Small intestine (tissue), 16 donors: Measurements from ENCODE around the gene PPP2R3C. TPM values are rescaled to one million over a fixed set of nuclear protein-coding genes. Genes with fewer than 3 reads are reported as not detected.
A peak's percentile ranks its signal among the peaks of the same experiment; 100 is the strongest.

Experiments
- DNase-seq, 2 donors: peaks; one replicate each; pipeline versions ENCODE4 v3.0.0 to v3.0.0-alpha.2; 2013
- FAIRE-seq: peaks from 2 replicates; lab custom pipeline; 2012; peaks lifted over from hg19 to GRCh38; lab: Jason Lieb, UNC
- H3K27ac ChIP-seq, 3 donors: one replicate each; pipeline ENCODE4 v1.5.1; 2013; ENCODE audit warnings: low read length in 2 of 3, mild to moderate bottlenecking in 2 of 3, control low read depth in 1 of 3, inconsistent platforms in 1 of 3, low read depth in 1 of 3, moderate library complexity in 1 of 3
- H3K27me3 ChIP-seq, 3 donors: one replicate each; pipeline ENCODE4 v1.6.1; 2013; ENCODE audit warnings: low read length in 3 of 3, inconsistent platforms in 1 of 3; ENCODE audit not compliant: control insufficient read depth in 3 of 3, insufficient read depth in 3 of 3
- H3K36me3 ChIP-seq, 3 donors: one replicate each; pipeline ENCODE4 v1.6.1; 2013; ENCODE audit warnings: low read length in 3 of 3, inconsistent platforms in 1 of 3, low read depth in 1 of 3, mild to moderate bottlenecking in 1 of 3, moderate library complexity in 1 of 3; ENCODE audit not compliant: control insufficient read depth in 3 of 3, insufficient read depth in 2 of 3
- H3K4me1 ChIP-seq, 3 donors: one replicate each; pipeline ENCODE4 v1.6.1; 2013; ENCODE audit warnings: low read length in 2 of 3, inconsistent platforms in 1 of 3, low read depth in 1 of 3, mild to moderate bottlenecking in 1 of 3, moderate library complexity in 1 of 3; ENCODE audit not compliant: control insufficient read depth in 3 of 3, insufficient read depth in 2 of 3
- H3K4me3 ChIP-seq, 3 donors: one replicate each; pipeline ENCODE4 v1.5.1; 2013; ENCODE audit warnings: low read length in 3 of 3, control low read depth in 1 of 3, inconsistent platforms in 1 of 3, low read depth in 1 of 3, mild to moderate bottlenecking in 1 of 3, moderate library complexity in 1 of 3
- H3K9me3 ChIP-seq, 2 donors: one replicate each; pipeline ENCODE4 v1.6.1; 2013; ENCODE audit warnings: low read depth in 1 of 2, low read length in 1 of 2; ENCODE audit not compliant: control insufficient read depth in 2 of 2, insufficient read depth in 1 of 2
- WGBS, 3 donors: extraction: QIAGEN DNeasy Blood & Tissue Kit; methylation state at CpG; one replicate each; pipeline ENCODE4 v1.1.7; 2013; 5-methylcytosine and 5-hydroxymethylcytosine counted together
- long read RNA-seq, 10 donors: transcript quantifications; one replicate each; lab custom pipeline, GENCODE V29; 2026
- polyA plus RNA-seq, 4 donors: library from polyadenylated mRNA; stranded (reverse) in 3 of 4; unstranded in 1 of 4; fragments of 200-250 nt in 3 of 4; fragments of 120-200 nt in 1 of 4; gene quantifications; one replicate each; pipeline versions ENCODE4 v1.2.1 to v1.2.3, GENCODE V29; 2013
- donor health status: healthy with polysubstance abuse.
- donor health status: control.
- donor health status: control.
- donor health status: Bipolar disorder and iron deficiency.
- donor health status: healthy.

Gene PPP2R3C
- polyA plus RNA-seq, result 10 to 100 TPM; 23.3 to 50.0 (median 49.1) TPM
- long read RNA-seq, donor 1, result 0 reads
- long read RNA-seq, donor 2, partial matches to known transcripts, result 0 of 4 reads
- long read RNA-seq, donor 2, other reads (novel, unspliced or antisense), result 0 of 4 reads
- long read RNA-seq, donor 3, partial matches to known transcripts, result 5 of 12 reads
- long read RNA-seq, donor 3, other reads (novel, unspliced or antisense), result 0 of 12 reads
- long read RNA-seq, donor 4, result 0 reads
- long read RNA-seq, donor 5, partial matches to known transcripts, result 0 of 1 reads
- long read RNA-seq, donor 5, other reads (novel, unspliced or antisense), result 0 of 1 reads
- long read RNA-seq, donor 6, transcript PPP2R3C-217 (12 exons, 1,846 nt), result major isoform, 5 of 11 reads
- long read RNA-seq, donor 6, transcript PPP2R3C-201 (13 exons, 1,839 nt), result major isoform, 5 of 11 reads
- long read RNA-seq, donor 6, partial matches to known transcripts, result 0 of 11 reads
- long read RNA-seq, donor 6, other reads (novel, unspliced or antisense), result 0 of 11 reads
- long read RNA-seq, donor 7, result 0 reads
- long read RNA-seq, donor 8, partial matches to known transcripts, result 0 of 1 reads
- long read RNA-seq, donor 8, other reads (novel, unspliced or antisense), result 0 of 1 reads
- long read RNA-seq, donor 9, partial matches to known transcripts, result 0 of 2 reads
- long read RNA-seq, donor 9, other reads (novel, unspliced or antisense), result 0 of 2 reads
- long read RNA-seq, donor 10, transcript PPP2R3C-201 (13 exons, 1,839 nt), result major isoform, 5 of 6 reads
- long read RNA-seq, donor 10, partial matches to known transcripts, result 0 of 6 reads
- long read RNA-seq, donor 10, other reads (novel, unspliced or antisense), result 0 of 6 reads

DNA sequence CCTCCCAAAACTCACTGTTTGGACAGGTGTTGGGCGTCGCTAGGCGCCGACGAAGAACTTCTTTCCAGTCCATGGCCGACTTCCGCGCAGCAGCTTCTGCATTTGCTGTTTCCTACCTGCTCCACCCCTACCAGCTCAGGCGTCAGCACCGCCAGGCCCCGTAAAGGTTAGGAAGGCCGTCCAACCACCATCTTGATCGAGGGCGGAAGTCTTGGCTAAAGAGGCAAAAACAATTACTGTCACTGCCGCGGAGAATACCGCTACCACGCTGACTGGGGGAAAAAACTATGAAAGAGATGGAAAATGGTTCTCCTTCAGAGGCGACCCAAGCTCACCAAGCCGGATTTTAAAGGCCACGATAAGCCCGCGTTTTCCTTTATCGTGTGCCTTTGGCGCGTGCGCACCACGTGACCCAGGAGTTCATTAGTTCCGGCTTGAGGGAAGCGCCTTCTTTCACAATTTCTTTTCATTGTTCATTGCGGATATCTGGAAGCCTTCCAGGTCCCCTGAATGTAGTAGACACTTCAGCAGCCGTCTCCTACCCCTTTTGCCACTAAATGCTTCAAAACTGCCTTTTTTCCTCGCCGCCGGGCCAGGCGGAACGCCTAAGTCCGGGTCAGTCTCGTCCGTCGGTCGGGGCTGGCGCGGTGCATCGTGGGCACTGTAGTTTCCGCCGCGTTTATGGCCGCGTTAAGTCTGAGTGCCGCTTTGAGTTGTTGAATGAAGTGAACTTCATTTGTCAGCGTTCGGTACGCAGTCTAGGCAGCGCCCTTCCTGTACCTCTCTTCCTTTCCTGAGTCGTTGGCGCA is at the start of gene PPP2R3C, which contains the start of gene PRORP:
PPP2R3C (minus strand) TSS at position 104 of the 809 bp plus-strand sequence; CDS start at position 73, 31 bp downstream.
PRORP (plus strand) TSS at position 666 of the 809 bp plus-strand sequence. CDS start 694 bp downstream, outside the sequence.
- Histone ChIP-seq H3K27ac (peak within 1 kb of the TSS; percentile 90 to 98 (median 95)), H3K4me3 (peak within 1 kb of the TSS; percentile 34 to 93 (median 77)), H3K9me3 (no peaks in the 10 kb centered on the region), H3K27me3 (no peaks in the 10 kb centered on the region), H3K36me3 (peaks cover 0 to 16% (median 0%) of the 10 kb centered on the region in 3 donors), H3K4me1 (peaks cover 0 to 14% (median 3%) of the 10 kb centered on the region in 3 donors)
- DNase-seq (peak; percentile 97 to 98), FAIRE-seq (no peak)
- WGBS, 3 donors, result 0 to 1% (median 0%) methylated on average over 56 to 57 of the region's 57 CpGs

DNA sequence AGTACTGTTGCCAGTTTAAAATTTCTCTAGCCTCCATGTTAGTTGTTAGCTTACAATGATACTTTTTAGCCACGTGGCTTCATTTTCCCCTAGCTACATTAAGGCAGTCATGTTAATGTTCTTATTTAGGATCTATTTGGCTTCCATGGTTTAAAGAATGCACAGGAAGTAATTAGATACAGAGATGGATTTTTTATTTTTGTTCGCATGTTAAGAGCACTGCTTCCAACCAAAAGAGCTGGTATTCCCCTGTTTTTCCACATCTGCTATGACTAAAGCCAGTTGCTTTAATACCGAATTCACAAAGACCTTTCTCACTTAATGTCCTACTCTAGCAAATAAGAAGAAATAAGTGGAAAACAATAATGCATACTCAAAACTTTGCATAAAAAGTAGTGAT is 45.7 kb upstream of the PPP2R3C start:
- DNase-seq, result no peak
- Histone ChIP-seq H3K27me3 (no peaks in the 10 kb centered on the region), H3K9me3 (no peaks in the 10 kb centered on the region), H3K4me1 (no peaks in the 10 kb centered on the region), H3K36me3 (peaks cover 0 to 12% (median 7%) of the 10 kb centered on the region in 3 donors), H3K4me3 (no peak overlapping the region), H3K27ac (no peak overlapping the region)
- FAIRE-seq, result no peak
- 86 to 92% (median 90%) methylated on average over 3 of the region's 3 CpGs for WGBS, 3 donors

DNA sequence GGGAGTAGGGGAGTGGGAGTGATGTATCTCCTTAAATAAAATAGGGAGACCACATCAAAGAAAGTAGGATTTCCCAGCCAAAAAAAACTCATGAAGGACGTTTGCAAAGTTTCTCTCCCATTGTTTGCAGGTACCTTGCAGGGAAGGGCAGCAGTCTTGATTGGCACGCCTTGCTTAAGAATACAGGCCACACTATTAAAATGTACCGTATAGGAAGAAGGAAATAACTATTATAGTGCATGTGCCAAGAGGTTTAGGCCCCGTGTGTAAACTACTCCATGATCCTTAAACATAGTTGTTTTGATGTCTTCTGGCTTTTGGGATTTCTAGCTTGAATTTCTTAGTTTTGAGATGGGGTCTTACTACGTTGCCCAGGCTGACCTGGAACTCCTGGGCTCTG is 43.1 kb upstream of the PPP2R3C start:
- Histone ChIP-seq H3K4me3 (no peak overlapping the region), H3K27ac (no peak overlapping the region), H3K27me3 (no peaks in the 10 kb centered on the region), H3K4me1 (peaks cover 0 to 4% (median 0%) of the 10 kb centered on the region in 3 donors), H3K9me3 (no peaks in the 10 kb centered on the region), H3K36me3 (peaks cover 0 to 14% (median 5%) of the 10 kb centered on the region in 3 donors)
- FAIRE-seq (no peak), DNase-seq (peak in 1 of 2 donors; percentile 13)
- WGBS, 3 donors, result 65 to 77% (median 76%) methylated on average over 5 of the region's 5 CpGs

DNA sequence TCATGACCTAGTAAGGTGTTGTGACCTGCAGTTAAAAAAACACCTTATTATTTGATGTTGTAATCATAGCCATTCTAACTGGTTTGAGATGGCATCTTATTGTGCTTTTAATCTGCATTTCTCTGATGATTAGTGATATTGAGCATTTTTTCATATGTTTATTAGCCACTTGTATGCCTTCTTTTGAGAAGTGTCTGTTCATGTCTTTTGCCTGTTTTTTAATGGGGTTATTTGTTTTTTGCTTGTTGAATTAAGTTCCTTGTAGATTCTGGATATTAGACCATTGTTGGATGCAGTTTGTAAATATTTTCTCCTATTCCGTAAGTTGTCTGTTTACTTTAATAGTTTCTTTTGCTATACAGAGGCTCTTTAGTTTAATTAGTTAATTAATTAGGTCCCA is 41.6 kb upstream of the PPP2R3C start:
- Histone ChIP-seq H3K4me3 (no peak overlapping the region), H3K27me3 (no peaks in the 10 kb centered on the region), H3K36me3 (peaks cover 0 to 14% (median 8%) of the 10 kb centered on the region in 3 donors), H3K4me1 (peaks cover 0 to 7% (median 4%) of the 10 kb centered on the region in 3 donors), H3K27ac (no peak overlapping the region), H3K9me3 (no peaks in the 10 kb centered on the region)
- WGBS, 3 donors, result 76 to 94% (median 94%) methylated on average over 1 of the region's 1 CpG
- FAIRE-seq, result peak; percentile 64
- no peak for DNase-seq

DNA sequence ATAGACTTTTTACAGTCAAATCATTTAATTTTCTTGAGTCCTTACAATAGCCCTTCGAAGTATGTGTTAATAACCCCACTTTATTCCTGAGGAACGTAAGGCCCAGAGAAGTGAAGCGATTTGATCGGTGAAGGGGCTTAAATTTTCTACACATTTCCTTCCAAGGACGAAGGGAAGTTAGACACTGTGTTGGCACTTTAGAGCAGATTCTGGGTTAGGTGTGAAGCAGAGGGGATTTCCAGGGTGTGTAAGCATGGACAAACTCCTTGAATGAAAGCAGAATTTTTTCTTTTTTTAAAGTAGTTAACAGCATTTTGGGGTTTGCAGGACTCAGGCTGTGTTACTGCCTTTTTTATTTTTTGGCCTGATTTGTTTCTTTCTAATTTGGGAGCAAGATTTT is 39.4 kb upstream of the PPP2R3C start:
- no peaks in the 10 kb centered on the region for H3K27me3 ChIP-seq
- H3K27ac ChIP-seq, result no peak overlapping the region
- WGBS, 3 donors, result 72 to 89% (median 80%) methylated on average over 5 of the region's 5 CpGs
- no peak overlapping the region for H3K4me3 ChIP-seq
- H3K9me3 ChIP-seq, result no peaks in the 10 kb centered on the region
- DNase-seq, result no peak
- peaks cover 0 to 8% (median 6%) of the 10 kb centered on the region in 3 donors for H3K36me3 ChIP-seq
- H3K4me1 ChIP-seq, result peaks cover 0 to 7% (median 4%) of the 10 kb centered on the region in 3 donors
- FAIRE-seq, result no peak

DNA sequence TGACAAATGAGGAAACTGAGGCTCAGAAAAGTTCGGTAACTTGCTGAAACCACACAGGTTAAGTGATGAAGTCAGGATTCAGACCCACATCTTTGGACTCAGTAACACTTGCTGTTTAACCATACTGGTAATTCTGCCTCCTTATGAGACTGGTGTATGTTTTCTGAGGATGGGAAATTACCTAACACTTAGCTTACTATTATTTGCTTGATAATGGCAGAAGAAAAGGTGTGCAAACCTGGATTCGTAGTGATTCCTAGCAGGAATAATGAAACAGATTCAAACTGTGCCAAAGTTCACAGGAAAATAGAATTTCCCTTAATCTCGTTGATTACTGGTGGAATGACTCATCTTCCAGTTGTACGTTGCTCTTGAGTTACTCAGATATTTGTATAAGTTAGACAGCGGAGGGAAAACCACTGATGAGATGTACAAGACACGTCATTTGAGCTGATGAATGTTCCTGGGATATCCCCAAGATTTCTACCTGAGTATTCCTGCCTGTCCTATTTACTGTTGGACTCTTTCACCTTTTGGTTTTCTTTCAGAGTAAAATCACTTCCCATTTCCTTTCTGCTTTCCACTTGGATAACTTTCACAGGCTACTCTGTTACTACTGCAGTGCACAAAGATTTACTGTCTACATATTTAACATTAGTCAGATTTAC is 38.1 kb upstream of the PPP2R3C start:
- FAIRE-seq (no peak), DNase-seq (peak; percentile 77 to 87)
- Histone ChIP-seq H3K27me3 (no peaks in the 10 kb centered on the region), H3K27ac (peak overlapping the region; percentile 25 to 68 (median 64)), H3K36me3 (peaks cover 0 to 6% (median 6%) of the 10 kb centered on the region in 3 donors), H3K4me3 (no peak overlapping the region), H3K9me3 (no peaks in the 10 kb centered on the region), H3K4me1 (peaks cover 0 to 7% (median 4%) of the 10 kb centered on the region in 3 donors)
- WGBS, 3 donors, result 11 to 37% (median 20%) methylated on average over 6 of the region's 6 CpGs

DNA sequence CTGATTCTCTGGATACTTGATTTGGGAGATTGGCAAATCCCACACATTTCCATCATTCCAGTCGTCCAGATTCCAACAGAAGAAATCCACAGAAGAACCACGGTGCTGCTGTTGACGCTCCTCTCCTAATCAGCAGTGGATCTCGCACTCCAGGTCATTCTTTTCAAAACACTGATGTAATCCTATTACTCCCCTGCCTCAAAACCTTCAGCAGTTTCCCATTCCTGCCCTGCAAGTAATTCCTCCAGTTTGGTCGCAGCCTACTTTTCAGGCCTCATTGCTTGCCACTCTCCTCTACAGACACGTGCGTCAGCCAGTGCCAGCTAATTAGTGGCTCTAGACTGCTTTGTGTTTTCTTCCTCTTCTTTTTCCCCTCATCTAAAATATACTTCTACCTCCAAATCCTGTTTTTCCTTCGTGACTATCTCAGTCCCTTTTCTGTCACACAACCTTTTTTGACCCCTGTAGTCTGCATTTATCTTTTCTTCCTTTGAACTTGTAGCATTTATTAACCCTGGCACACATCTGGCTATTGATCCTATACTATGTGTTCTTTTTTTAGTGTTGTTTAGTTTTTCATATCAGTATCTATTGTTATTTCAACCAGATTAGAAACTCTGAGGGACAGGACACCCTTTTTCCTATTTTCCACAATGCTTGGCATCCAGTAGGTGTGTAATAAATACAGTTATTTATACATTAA is 37.3 kb upstream of the PPP2R3C start:
- Histone ChIP-seq H3K9me3 (no peaks in the 10 kb centered on the region), H3K27ac (no peak overlapping the region), H3K4me3 (no peak overlapping the region), H3K36me3 (peaks cover 0 to 6% (median 3%) of the 10 kb centered on the region in 3 donors), H3K27me3 (no peaks in the 10 kb centered on the region), H3K4me1 (peaks cover 0 to 7% (median 4%) of the 10 kb centered on the region in 3 donors)
- WGBS, 3 donors, result 66 to 83% (median 78%) methylated on average over 8 of the region's 8 CpGs
- FAIRE-seq (no peak), DNase-seq (peak in 1 of 2 donors; percentile 15)
